HepG2 (cell line): ENCODE results near the gene PRMT7. TPM values are rescaled to one million over a fixed set of nuclear protein-coding genes. Genes with fewer than 3 reads are reported as not detected.

Experiments
- AFF4 ChIP-seq: sonication (generic); formaldehyde crosslinking; IDR thresholded peaks from 2 replicates; pipeline ENCODE4 v1.4.0; 2020; ENCODE audit warnings: missing genetic modification reagents
- BCL6 ChIP-seq: IDR thresholded peaks from 2 replicates; pipeline ENCODE4 v1.6.1; 2016; ENCODE audit warnings: missing genetic modification reagents, missing compliant biosample characterization
- ETV5 ChIP-seq: IDR thresholded peaks from 2 replicates; pipeline ENCODE4 v1.6.1; 2018; ENCODE audit warnings: missing biosample characterization, missing genetic modification reagents, inconsistent platforms, borderline replicate concordance
- GPBP1L1 ChIP-seq: sonication (generic); formaldehyde crosslinking; IDR thresholded peaks from 2 replicates; pipeline ENCODE4 v1.5.0; 2020; ENCODE audit warnings: mild to moderate bottlenecking, missing genetic modification reagents
- HOMEZ ChIP-seq: IDR thresholded peaks from 2 replicates; pipeline ENCODE4 v1.6.1; 2016; ENCODE audit warnings: low read depth
- IKZF5 ChIP-seq: IDR thresholded peaks from 2 replicates; pipeline ENCODE4 v1.6.1; 2018; ENCODE audit warnings: missing genetic modification reagents, mild to moderate bottlenecking, missing compliant biosample characterization
- ISX ChIP-seq: sonication (generic); formaldehyde crosslinking; conservative IDR thresholded peaks from 2 replicates; pipeline ENCODE4 v1.5.0; 2020; ENCODE audit warnings: missing genetic modification reagents
- MTF1 ChIP-seq: sonication (generic); formaldehyde crosslinking; IDR thresholded peaks from 2 replicates; pipeline ENCODE4 v1.5.0; 2020; ENCODE audit warnings: missing genetic modification reagents
- RBM22 ChIP-seq: fragments of 200-400 bp; formaldehyde crosslinking; optimal IDR thresholded peaks from 2 replicates; pipeline ENCODE3; 2017; ENCODE audit warnings: mild to moderate bottlenecking, low read length, moderate library complexity
- TCF7L2 ChIP-seq: IDR thresholded peaks from 2 replicates; pipeline ENCODE4 v1.6.1; 2011; ENCODE audit warnings: mild to moderate bottlenecking, low read depth, low read length, moderate library complexity
- TOE1 ChIP-seq: sonication (generic); formaldehyde crosslinking; IDR thresholded peaks from 2 replicates; pipeline ENCODE4 v1.4.0; 2020; ENCODE audit warnings: mild to moderate bottlenecking, missing genetic modification reagents
- ZBED4 ChIP-seq: sonication (generic); formaldehyde crosslinking; IDR thresholded peaks from 2 replicates; pipeline ENCODE4 v1.4.0; 2020; ENCODE audit warnings: missing genetic modification reagents, borderline replicate concordance
- ZNF10 ChIP-seq: sonication (generic); formaldehyde crosslinking; IDR thresholded peaks from 2 replicates; pipeline ENCODE4 v1.4.0; 2020; ENCODE audit warnings: mild to moderate bottlenecking, low read depth, missing genetic modification reagents, borderline replicate concordance
- ZNF792 ChIP-seq: IDR thresholded peaks from 2 replicates; pipeline ENCODE4 v1.6.1; 2016
- ZSCAN5A ChIP-seq: sonication (generic); formaldehyde crosslinking; IDR thresholded peaks from 2 replicates; pipeline ENCODE4 v1.8.0; 2022; ENCODE audit warnings: mild to moderate bottlenecking, missing genetic modification reagents, borderline replicate concordance
- ZSCAN9 ChIP-seq: IDR thresholded peaks from 2 replicates; pipeline ENCODE4 v1.6.1; 2016; ENCODE audit warnings: borderline replicate concordance
- polyA plus RNA-seq, 8 experiments: library from polyadenylated mRNA; depleted of rRNA in 3 of 8; stranded (reverse) in 7 of 8; unstranded in 1 of 8; fragments of >200 nt; fragmentation: Illumina TruSeq in 4 of 8; extraction: Trizol in 4 of 8; gene quantifications; 2 replicates each; pipeline versions ENCODE4 v1.2.1 to v1.2.3, GENCODE V29; 2011 to 2016; ENCODE audit warnings: low read depth in 4 of 8, missing spikeins in 1 of 8, mixed read lengths in 1 of 8; ENCODE audit not compliant: insufficient read depth in 1 of 8
- total RNA-seq, 5 experiments: library from RNA; depleted of rRNA; stranded (reverse); fragments of >200 nt; fragmentation: Illumina TruSeq; extraction: Trizol; gene quantifications; 2 replicates each; pipeline ENCODE4 v1.2.3, GENCODE V29; 2016; ENCODE audit warnings: low read depth in 1 of 5

Gene PRMT7
- total and polyA plus RNA-seq, 2 of the 13 experiments (the other 11 are each of a cell fraction or from before 2014, with no cell fraction given): 47.5 to 55.0 TPM

GRCh38 chr16:68267612-68268405 lies 43.0 kb upstream of the PRMT7 start (continued):
- no peak for TF ChIP-seq ZBED4
- no peak for TF ChIP-seq MTF1 (CRISPR knock-in tag)
- TF ChIP-seq TOE1 (CRISPR knock-in tag): no peak
- TF ChIP-seq ZNF10 (CRISPR knock-in tag): no peak
- TF ChIP-seq ZSCAN9 (CRISPR knock-in tag): no peak
- TF ChIP-seq ZSCAN5A: no peak
- peak; percentile 61; the same call in 1 of the 2 replicates for TF ChIP-seq ETV5 (CRISPR knock-in tag)
- no peak for TF ChIP-seq ISX (CRISPR knock-in tag)
- no peak for TF ChIP-seq ZNF792 (CRISPR knock-in tag)
- peak; percentile 91 for TF ChIP-seq BCL6 (CRISPR knock-in tag)
- no peak for TF ChIP-seq AFF4
- no peak for TF ChIP-seq GPBP1L1 (CRISPR knock-in tag)
- no peak for TF ChIP-seq IKZF5 (CRISPR knock-in tag)
- no peak for TF ChIP-seq TCF7L2
- no peak for TF ChIP-seq RBM22
- TF ChIP-seq HOMEZ (CRISPR knock-in tag): no peak
